GM19043 (cell line): Measurements from ENCODE around the gene GPR149.
"Not testable (repeated sequence)": the region's sequence is repeated elsewhere in the genome, so short reads cannot be mapped to it uniquely, and the experiment has no call there.

ENCODE experiments used
- ATAC-seq: cut with Tn5 transposase; IDR thresholded peaks from one replicate; pipeline ENCODE4 v1.9.1; 2021; ENCODE audit warnings: low read depth; ENCODE audit not compliant: unreplicated experiment

GPR149 gene

GRCh38 chr3:154430014-154430413 lies at the start of gene GPR149:
Gene GPR149, minus strand, starts transcription at chr3:154430190. Its CDS starts 575 bp downstream, at chr3:154429615.
- no peak for ATAC-seq

- no peak for ATAC-seq
Observed at GRCh38 chr3:154473769-154474168, 43.8 kb upstream of the GPR149 start.

- no peak for ATAC-seq
Observed at GRCh38 chr3:154469585-154469984, 39.6 kb upstream of the GPR149 start.

GRCh38 chr3:154464440-154465190 lies 34.6 kb upstream of the GPR149 start:
- ATAC-seq = no peak

GRCh38 chr3:154458560-154458959 lies 28.6 kb upstream of the GPR149 start:
- ATAC-seq = no peak

- ATAC-seq = not testable (repeated sequence)
Observed at GRCh38 chr3:154439081-154439480, 9.1 kb upstream of the GPR149 start.

- ATAC-seq = no peak
Observed at GRCh38 chr3:154431043-154431442, 1.1 kb upstream of the GPR149 start.

GRCh38 chr3:154428286-154429206 lies 1.4 kb downstream of the GPR149 start:
- no peak for ATAC-seq

GRCh38 chr3:154427685-154428285 lies 2.2 kb downstream of the GPR149 start:
- no peak for ATAC-seq

- ATAC-seq = no peak
Observed at GRCh38 chr3:154422694-154423093, 7.3 kb downstream of the GPR149 start.

GRCh38 chr3:154421083-154421482 lies 8.9 kb downstream of the GPR149 start:
- ATAC-seq = no peak

- ATAC-seq = peak; percentile 97
Observed at GRCh38 chr3:154398084-154398967, 31.7 kb downstream of the GPR149 start.

GRCh38 chr3:154389861-154390260 lies 40.1 kb downstream of the GPR149 start:
- ATAC-seq = no peak

GRCh38 chr3:154384479-154384878 lies 45.5 kb downstream of the GPR149 start:
- no peak for ATAC-seq

GRCh38 chr3:154378311-154378710 lies 51.7 kb downstream of the GPR149 start:
- ATAC-seq = no peak

- no peak for ATAC-seq
Observed at GRCh38 chr3:154367221-154367620, 62.8 kb downstream of the GPR149 start.

- no peak for ATAC-seq
Observed at GRCh38 chr3:154364849-154365248, 65.1 kb downstream of the GPR149 start.

GRCh38 chr3:154361099-154361498 lies 68.9 kb downstream of the GPR149 start:
- ATAC-seq = no peak

- ATAC-seq = no peak
Observed at GRCh38 chr3:154356009-154356408, 74.0 kb downstream of the GPR149 start.

GRCh38 chr3:154349223-154349622 lies 80.8 kb downstream of the GPR149 start:
- ATAC-seq = no peak
